HEK293 (cell line): Measurements from ENCODE around the gene EYA2.

Experiments used
- CTCF ChIA-PET: fragments of 350-600 bp; formaldehyde crosslinking; extraction: SDS; loops from one replicate; lab custom pipeline; 2021; ENCODE audit warnings: antibody characterized with exemption; lab: Yijun Ruan, JAX
- POLR2A ChIA-PET: fragments of 300-600 bp; formaldehyde crosslinking; extraction: SDS; loops from one replicate; lab custom pipeline; 2020; ENCODE audit warnings: antibody characterized with exemption, inconsistent platforms; lab: Yijun Ruan, JAX
- H3K27ac ChIP-seq: fragments of 200-500 bp; sonication (Bioruptor generic); 2 replicates; pipeline ENCODE4 v1.5.1; 2014; ENCODE audit warnings: low read depth, low read length, control low read depth, inconsistent platforms; ENCODE audit errors: extremely low read depth
- H3K36me3 ChIP-seq, 2 experiments: fragments of 200-500 bp in 1 of 2; sonication (Bioruptor generic) in 1 of 2; 1 replicate in 1 of 2; 2 replicates in 1 of 2; pipeline ENCODE4 v1.5.1; 2014 to 2017; ENCODE audit warnings: inconsistent platforms in 2 of 2, low read length in 2 of 2; ENCODE audit not compliant: control insufficient read depth in 2 of 2, insufficient read depth in 1 of 2
- H3K4me1 ChIP-seq: fragments of 200-500 bp; sonication (Bioruptor generic); 2 replicates; pipeline ENCODE4 v1.5.1; 2014; ENCODE audit warnings: mild to moderate bottlenecking, low read length, inconsistent platforms; ENCODE audit not compliant: control insufficient read depth, insufficient read depth
- H3K4me3 ChIP-seq: 2 replicates; pipeline ENCODE4 v1.5.1; 2011; ENCODE audit warnings: low read depth, mild to moderate bottlenecking, control low read depth, low read length, moderate library complexity
- H3K9me3 ChIP-seq: fragments of 200-500 bp; sonication (Bioruptor generic); 2 replicates; pipeline ENCODE4 v1.5.1; 2014; ENCODE audit warnings: low read depth, low read length, inconsistent platforms; ENCODE audit not compliant: control insufficient read depth, insufficient read depth
- HOXA7 ChIP-seq: sonication (generic); formaldehyde crosslinking; IDR thresholded peaks from 2 replicates; pipeline ENCODE4 v1.8.1; 2022; ENCODE audit warnings: missing genetic modification reagents, borderline replicate concordance
- SP2 ChIP-seq: fragments of 450-650 bp; formaldehyde crosslinking; IDR thresholded peaks from 2 replicates; pipeline ENCODE4 v1.5.1; 2016; ENCODE audit warnings: missing biosample characterization, missing genetic modification characterization
- ZBTB1 ChIP-seq: fragments of 450-650 bp; formaldehyde crosslinking; IDR thresholded peaks from 2 replicates; pipeline ENCODE4 v1.5.1; 2016; ENCODE audit warnings: missing biosample characterization, missing genetic modification characterization
- ZNF138 ChIP-seq: fragments of 450-650 bp; formaldehyde crosslinking; IDR thresholded peaks from 2 replicates; pipeline ENCODE4 v1.5.1; 2016; ENCODE audit warnings: missing biosample characterization, missing genetic modification characterization, borderline replicate concordance
- ZNF18 ChIP-seq: fragments of 450-650 bp; formaldehyde crosslinking; IDR thresholded peaks from 2 replicates; pipeline ENCODE4 v1.5.1; 2016; ENCODE audit warnings: missing biosample characterization, missing genetic modification characterization
- ZNF24 ChIP-seq: fragments of 450-650 bp; formaldehyde crosslinking; IDR thresholded peaks from 2 replicates; pipeline ENCODE4 v1.5.1; 2016; ENCODE audit warnings: missing biosample characterization, missing genetic modification characterization
- ZNF324 ChIP-seq: fragments of 450-650 bp; formaldehyde crosslinking; IDR thresholded peaks from 2 replicates; pipeline ENCODE4 v1.5.1; 2016; ENCODE audit warnings: missing biosample characterization, missing genetic modification characterization
- ZNF391 ChIP-seq: fragments of 450-650 bp; formaldehyde crosslinking; IDR thresholded peaks from 2 replicates; pipeline ENCODE4 v1.5.1; 2016; ENCODE audit warnings: low read depth, missing biosample characterization, missing genetic modification characterization, borderline replicate concordance
- ZNF488 ChIP-seq: fragments of 450-650 bp; formaldehyde crosslinking; IDR thresholded peaks from 2 replicates; pipeline ENCODE4 v1.5.1; 2016; ENCODE audit warnings: missing biosample characterization, missing genetic modification characterization
- ZNF639 ChIP-seq: fragments of 450-650 bp; formaldehyde crosslinking; IDR thresholded peaks from 2 replicates; pipeline ENCODE4 v1.5.1; 2016; ENCODE audit warnings: missing biosample characterization, missing genetic modification characterization
- ZNF792 ChIP-seq: fragments of 450-650 bp; formaldehyde crosslinking; IDR thresholded peaks from 2 replicates; pipeline ENCODE4 v1.5.1; 2016; ENCODE audit warnings: missing biosample characterization, missing genetic modification characterization
- TF ChIP-seq, protein P1 (sequence below): fragments of 450-650 bp; formaldehyde crosslinking; IDR thresholded peaks from 2 replicates; pipeline ENCODE4 v1.5.1; 2017; ENCODE audit warnings: missing biosample characterization, missing genetic modification characterization
- TF ChIP-seq, protein P2 (sequence below): fragments of 450-650 bp; formaldehyde crosslinking; IDR thresholded peaks from 2 replicates; pipeline ENCODE4 v1.5.1; 2016; ENCODE audit warnings: missing biosample characterization, missing genetic modification characterization
- TF ChIP-seq, protein P3 (sequence below): fragments of 450-650 bp; formaldehyde crosslinking; IDR thresholded peaks from 2 replicates; pipeline ENCODE4 v1.5.1; 2016; ENCODE audit warnings: missing biosample characterization, missing genetic modification characterization
- TF ChIP-seq, protein P4 (sequence below): fragments of 450-650 bp; formaldehyde crosslinking; IDR thresholded peaks from 2 replicates; pipeline ENCODE4 v1.5.1; 2016; ENCODE audit warnings: missing biosample characterization, missing genetic modification characterization
- TF ChIP-seq, protein P5 (sequence below): fragments of 450-650 bp; formaldehyde crosslinking; IDR thresholded peaks from 2 replicates; pipeline ENCODE4 v1.5.1; 2016; ENCODE audit warnings: missing biosample characterization, missing genetic modification characterization
- TF ChIP-seq, protein P6 (sequence below): fragments of 450-650 bp; formaldehyde crosslinking; IDR thresholded peaks from 2 replicates; pipeline ENCODE4 v1.5.1; 2016; ENCODE audit warnings: missing biosample characterization, missing genetic modification characterization

Gene EYA2

GRCh38 chr20:46850896-46851295, 43.7 kb upstream of the EYA2 start:
- TF ChIP-seq, protein P1, sequence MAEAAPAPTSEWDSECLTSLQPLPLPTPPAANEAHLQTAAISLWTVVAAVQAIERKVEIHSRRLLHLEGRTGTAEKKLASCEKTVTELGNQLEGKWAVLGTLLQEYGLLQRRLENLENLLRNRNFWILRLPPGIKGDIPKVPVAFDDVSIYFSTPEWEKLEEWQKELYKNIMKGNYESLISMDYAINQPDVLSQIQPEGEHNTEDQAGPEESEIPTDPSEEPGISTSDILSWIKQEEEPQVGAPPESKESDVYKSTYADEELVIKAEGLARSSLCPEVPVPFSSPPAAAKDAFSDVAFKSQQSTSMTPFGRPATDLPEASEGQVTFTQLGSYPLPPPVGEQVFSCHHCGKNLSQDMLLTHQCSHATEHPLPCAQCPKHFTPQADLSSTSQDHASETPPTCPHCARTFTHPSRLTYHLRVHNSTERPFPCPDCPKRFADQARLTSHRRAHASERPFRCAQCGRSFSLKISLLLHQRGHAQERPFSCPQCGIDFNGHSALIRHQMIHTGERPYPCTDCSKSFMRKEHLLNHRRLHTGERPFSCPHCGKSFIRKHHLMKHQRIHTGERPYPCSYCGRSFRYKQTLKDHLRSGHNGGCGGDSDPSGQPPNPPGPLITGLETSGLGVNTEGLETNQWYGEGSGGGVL = no peak
- TF ChIP-seq, protein P2, sequence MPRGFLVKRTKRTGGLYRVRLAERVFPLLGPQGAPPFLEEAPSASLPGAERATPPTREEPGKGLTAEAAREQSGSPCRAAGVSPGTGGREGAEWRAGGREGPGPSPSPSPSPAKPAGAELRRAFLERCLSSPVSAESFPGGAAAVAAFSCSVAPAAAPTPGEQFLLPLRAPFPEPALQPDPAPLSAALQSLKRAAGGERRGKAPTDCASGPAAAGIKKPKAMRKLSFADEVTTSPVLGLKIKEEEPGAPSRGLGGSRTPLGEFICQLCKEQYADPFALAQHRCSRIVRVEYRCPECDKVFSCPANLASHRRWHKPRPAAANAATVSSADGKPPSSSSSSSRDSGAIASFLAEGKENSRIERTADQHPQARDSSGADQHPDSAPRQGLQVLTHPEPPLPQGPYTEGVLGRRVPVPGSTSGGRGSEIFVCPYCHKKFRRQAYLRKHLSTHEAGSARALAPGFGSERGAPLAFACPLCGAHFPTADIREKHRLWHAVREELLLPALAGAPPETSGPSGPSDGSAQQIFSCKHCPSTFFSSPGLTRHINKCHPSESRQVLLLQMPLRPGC (tag by site-specific recombination) = no peak
- TF ChIP-seq, protein P3, sequence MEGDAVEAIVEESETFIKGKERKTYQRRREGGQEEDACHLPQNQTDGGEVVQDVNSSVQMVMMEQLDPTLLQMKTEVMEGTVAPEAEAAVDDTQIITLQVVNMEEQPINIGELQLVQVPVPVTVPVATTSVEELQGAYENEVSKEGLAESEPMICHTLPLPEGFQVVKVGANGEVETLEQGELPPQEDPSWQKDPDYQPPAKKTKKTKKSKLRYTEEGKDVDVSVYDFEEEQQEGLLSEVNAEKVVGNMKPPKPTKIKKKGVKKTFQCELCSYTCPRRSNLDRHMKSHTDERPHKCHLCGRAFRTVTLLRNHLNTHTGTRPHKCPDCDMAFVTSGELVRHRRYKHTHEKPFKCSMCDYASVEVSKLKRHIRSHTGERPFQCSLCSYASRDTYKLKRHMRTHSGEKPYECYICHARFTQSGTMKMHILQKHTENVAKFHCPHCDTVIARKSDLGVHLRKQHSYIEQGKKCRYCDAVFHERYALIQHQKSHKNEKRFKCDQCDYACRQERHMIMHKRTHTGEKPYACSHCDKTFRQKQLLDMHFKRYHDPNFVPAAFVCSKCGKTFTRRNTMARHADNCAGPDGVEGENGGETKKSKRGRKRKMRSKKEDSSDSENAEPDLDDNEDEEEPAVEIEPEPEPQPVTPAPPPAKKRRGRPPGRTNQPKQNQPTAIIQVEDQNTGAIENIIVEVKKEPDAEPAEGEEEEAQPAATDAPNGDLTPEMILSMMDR (tag by site-specific recombination) = no peak
- TF ChIP-seq, protein P4, sequence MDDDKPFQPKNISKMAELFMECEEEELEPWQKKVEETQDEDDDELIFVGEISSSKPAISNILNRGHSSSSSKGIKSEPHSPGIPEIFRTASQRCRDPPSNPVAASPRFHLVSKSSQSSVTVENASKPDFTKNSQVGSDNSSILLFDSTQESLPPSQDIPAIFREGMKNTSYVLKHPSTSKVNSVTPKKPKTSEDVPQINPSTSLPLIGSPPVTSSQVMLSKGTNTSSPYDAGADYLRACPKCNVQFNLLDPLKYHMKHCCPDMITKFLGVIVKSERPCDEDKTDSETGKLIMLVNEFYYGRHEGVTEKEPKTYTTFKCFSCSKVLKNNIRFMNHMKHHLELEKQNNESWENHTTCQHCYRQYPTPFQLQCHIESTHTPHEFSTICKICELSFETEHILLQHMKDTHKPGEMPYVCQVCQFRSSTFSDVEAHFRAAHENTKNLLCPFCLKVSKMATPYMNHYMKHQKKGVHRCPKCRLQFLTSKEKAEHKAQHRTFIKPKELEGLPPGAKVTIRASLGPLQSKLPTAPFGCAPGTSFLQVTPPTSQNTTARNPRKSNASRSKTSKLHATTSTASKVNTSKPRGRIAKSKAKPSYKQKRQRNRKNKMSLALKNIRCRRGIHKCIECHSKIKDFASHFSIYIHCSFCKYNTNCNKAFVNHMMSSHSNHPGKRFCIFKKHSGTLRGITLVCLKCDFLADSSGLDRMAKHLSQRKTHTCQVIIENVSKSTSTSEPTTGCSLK (tag by site-specific recombination) = no peak
- TF ChIP-seq ZNF391 (tag by site-specific recombination) (no peak), ZNF324 (tag by site-specific recombination) (no peak), ZNF24 (tag by site-specific recombination) (no peak), ZNF488 (tag by site-specific recombination) (no peak), ZNF18 (tag by site-specific recombination) (no peak), ZNF792 (tag by site-specific recombination) (no peak), ZNF639 (tag by site-specific recombination) (no peak), HOXA7 (CRISPR knock-in tag) (no peak), ZNF138 (tag by site-specific recombination) (no peak), SP2 (tag by site-specific recombination) (no peak), ZBTB1 (tag by site-specific recombination) (no peak)
- TF ChIP-seq, protein P5, sequence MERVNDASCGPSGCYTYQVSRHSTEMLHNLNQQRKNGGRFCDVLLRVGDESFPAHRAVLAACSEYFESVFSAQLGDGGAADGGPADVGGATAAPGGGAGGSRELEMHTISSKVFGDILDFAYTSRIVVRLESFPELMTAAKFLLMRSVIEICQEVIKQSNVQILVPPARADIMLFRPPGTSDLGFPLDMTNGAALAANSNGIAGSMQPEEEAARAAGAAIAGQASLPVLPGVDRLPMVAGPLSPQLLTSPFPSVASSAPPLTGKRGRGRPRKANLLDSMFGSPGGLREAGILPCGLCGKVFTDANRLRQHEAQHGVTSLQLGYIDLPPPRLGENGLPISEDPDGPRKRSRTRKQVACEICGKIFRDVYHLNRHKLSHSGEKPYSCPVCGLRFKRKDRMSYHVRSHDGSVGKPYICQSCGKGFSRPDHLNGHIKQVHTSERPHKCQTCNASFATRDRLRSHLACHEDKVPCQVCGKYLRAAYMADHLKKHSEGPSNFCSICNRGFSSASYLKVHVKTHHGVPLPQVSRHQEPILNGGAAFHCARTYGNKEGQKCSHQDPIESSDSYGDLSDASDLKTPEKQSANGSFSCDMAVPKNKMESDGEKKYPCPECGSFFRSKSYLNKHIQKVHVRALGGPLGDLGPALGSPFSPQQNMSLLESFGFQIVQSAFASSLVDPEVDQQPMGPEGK (tag by site-specific recombination) = no peak
- TF ChIP-seq, protein P6, sequence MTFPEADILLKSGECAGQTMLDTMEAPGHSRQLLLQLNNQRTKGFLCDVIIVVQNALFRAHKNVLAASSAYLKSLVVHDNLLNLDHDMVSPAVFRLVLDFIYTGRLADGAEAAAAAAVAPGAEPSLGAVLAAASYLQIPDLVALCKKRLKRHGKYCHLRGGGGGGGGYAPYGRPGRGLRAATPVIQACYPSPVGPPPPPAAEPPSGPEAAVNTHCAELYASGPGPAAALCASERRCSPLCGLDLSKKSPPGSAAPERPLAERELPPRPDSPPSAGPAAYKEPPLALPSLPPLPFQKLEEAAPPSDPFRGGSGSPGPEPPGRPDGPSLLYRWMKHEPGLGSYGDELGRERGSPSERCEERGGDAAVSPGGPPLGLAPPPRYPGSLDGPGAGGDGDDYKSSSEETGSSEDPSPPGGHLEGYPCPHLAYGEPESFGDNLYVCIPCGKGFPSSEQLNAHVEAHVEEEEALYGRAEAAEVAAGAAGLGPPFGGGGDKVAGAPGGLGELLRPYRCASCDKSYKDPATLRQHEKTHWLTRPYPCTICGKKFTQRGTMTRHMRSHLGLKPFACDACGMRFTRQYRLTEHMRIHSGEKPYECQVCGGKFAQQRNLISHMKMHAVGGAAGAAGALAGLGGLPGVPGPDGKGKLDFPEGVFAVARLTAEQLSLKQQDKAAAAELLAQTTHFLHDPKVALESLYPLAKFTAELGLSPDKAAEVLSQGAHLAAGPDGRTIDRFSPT (tag by site-specific recombination) = no peak
- Histone ChIP-seq H3K36me3 (no peaks in the 10 kb centered on the region), H3K27ac (no peak overlapping the region), H3K4me3 (no peak overlapping the region), H3K9me3 (no peaks in the 10 kb centered on the region), H3K4me1 (no peaks in the 10 kb centered on the region)
- POLR2A ChIA-PET = no interaction called here
- CTCF ChIA-PET = no interaction called here
